Fibroblast of the aortic adventitia (primary cell): Measurements from ENCODE around the gene PRG3. TPM values are rescaled to one million over a fixed set of nuclear protein-coding genes. Genes with fewer than 3 reads are reported as not detected.

ENCODE experiments used
- DNase-seq: peaks from one replicate; pipeline ENCODE4 v3.0.0-alpha.2; 2010; ENCODE audit warnings: low read depth
- H3K4me3 ChIP-seq: 2 replicates; pipeline ENCODE4 v1.5.1; 2011; ENCODE audit warnings: low read depth, mild to moderate bottlenecking, control low read depth, low read length, moderate library complexity
- CTCF ChIP-seq: IDR thresholded peaks from 2 replicates; pipeline ENCODE4 v1.5.1; 2011; ENCODE audit warnings: mild to moderate bottlenecking, low read length, control low read depth, inconsistent platforms; ENCODE audit not compliant: insufficient read depth
- total RNA-seq: library from RNA; depleted of rRNA; stranded (reverse); fragments of >200 nt; gene quantifications from 2 replicates; pipeline ENCODE4 v1.2.3, GENCODE V29; 2012; ENCODE audit warnings: low replicate concordance

The PRG3 gene
- total RNA-seq, 1 donor = not detected

GRCh38 chr11:57377107-57377506, 3.8 kb downstream of the PRG3 start:
- DNase-seq = no peak
- no peak overlapping the region for H3K4me3 ChIP-seq
- TF ChIP-seq CTCF = no peak

- no peak overlapping the region for H3K4me3 ChIP-seq
- no peak for DNase-seq
- TF ChIP-seq CTCF = no peak
These were observed 4.6 kb downstream of the PRG3 start for GRCh38 chr11:57376095-57377090.

GRCh38 chr11:57375490-57375889, 5.5 kb downstream of the PRG3 start:
- DNase-seq = no peak
- no peak overlapping the region for H3K4me3 ChIP-seq
- TF ChIP-seq CTCF = no peak

GRCh38 chr11:57374966-57375365, 6.0 kb downstream of the PRG3 start:
- no peak for TF ChIP-seq CTCF
- no peak for DNase-seq
- H3K4me3 ChIP-seq = no peak overlapping the region

- H3K4me3 ChIP-seq = no peak overlapping the region
- no peak for TF ChIP-seq CTCF
- DNase-seq = peak; percentile 10
These were observed 7.8 kb downstream of the PRG3 start for GRCh38 chr11:57373146-57373545.

- TF ChIP-seq CTCF = no peak
- DNase-seq = no peak
- H3K4me3 ChIP-seq = no peak overlapping the region
These were observed 10.0 kb downstream of the PRG3 start for GRCh38 chr11:57370941-57371340.
